ENCODE measurements around the gene CEACAM4. TPM values are rescaled to one million over a fixed set of nuclear protein-coding genes. Genes with fewer than 3 reads are reported as not detected.
"Not testable (repeated sequence)": the region's sequence is repeated elsewhere in the genome, so short reads cannot be mapped to it uniquely, and the experiment has no call there.

The CEACAM4 gene
- total RNA-seq, 1 experiment from 2014 or later, result not detected

DNA sequence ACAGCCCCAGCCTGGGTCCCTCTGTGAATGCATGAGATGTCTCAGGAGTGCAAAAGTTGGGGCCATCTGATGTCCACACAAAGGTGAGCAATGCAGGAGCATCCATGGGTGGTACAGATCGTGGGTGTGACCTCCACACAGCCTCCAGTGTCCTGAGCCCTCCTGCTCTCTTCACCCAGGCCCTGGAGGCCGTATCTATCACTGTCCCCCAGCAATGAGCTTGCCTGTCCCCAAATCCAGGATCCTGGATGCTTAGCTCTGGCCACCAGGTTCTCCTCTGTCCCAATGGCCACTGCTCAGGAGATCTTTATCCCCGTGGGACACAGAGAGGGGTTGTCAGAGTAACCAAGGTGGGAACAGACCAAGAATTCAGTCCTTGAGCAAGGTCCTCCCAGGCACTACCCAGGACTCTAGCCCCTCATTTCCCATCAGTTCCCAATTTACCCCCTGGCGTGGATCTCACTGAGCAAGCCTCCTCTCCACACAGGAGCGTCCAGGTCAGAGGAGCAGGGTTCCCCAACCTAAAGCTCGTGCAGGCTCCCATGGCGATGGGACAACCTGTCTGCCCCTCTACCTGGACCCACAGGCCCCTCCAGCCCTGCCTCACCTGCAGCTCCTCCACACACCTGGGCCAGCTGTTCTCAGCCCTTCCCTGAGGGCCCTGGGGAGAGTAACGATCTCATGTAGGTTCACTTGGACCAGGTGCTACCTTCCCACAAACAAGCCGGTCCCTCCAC lies 39.6 kb downstream of the CEACAM4 start:
- peaks cover 9% of the 10 kb centered on the region for H3K9me3 Mint-ChIP-seq (ENCODE audit: unreplicated experiment)
- POLR2A ChIA-PET, result interaction anchor here (0.5 kb wide), 1 partner anchor 393 kb away, joined by 3 read pairs; no protein-coding TSS in a partner anchor
- DNase-seq (ENCODE audit: unreplicated experiment), result no peak
- BruUV-seq (replicated peaks), result no TSS peak
- no peak overlapping the region for H3K27ac Mint-ChIP-seq (ENCODE audit: low read depth, unreplicated experiment)
- H3K4me1 Mint-ChIP-seq (ENCODE audit: insufficient read depth, unreplicated experiment), result no peaks in the 10 kb centered on the region
- intact Hi-C loops (cut with micrococcal nuclease), result no loop called here
- H3K36me3 Mint-ChIP-seq (ENCODE audit: insufficient read depth, unreplicated experiment), result no peaks in the 10 kb centered on the region
- peaks cover 18% of the 10 kb centered on the region for H3K27me3 Mint-ChIP-seq (ENCODE audit: insufficient read depth, unreplicated experiment)
- CTCF ChIA-PET, result interaction anchor here (1.0 to 1.7 kb wide), 2 partner anchors 16 to 134 kb away, joined by 3 to 7 read pairs; no protein-coding TSS in a partner anchor
- TF ChIP-seq, protein P1, sequence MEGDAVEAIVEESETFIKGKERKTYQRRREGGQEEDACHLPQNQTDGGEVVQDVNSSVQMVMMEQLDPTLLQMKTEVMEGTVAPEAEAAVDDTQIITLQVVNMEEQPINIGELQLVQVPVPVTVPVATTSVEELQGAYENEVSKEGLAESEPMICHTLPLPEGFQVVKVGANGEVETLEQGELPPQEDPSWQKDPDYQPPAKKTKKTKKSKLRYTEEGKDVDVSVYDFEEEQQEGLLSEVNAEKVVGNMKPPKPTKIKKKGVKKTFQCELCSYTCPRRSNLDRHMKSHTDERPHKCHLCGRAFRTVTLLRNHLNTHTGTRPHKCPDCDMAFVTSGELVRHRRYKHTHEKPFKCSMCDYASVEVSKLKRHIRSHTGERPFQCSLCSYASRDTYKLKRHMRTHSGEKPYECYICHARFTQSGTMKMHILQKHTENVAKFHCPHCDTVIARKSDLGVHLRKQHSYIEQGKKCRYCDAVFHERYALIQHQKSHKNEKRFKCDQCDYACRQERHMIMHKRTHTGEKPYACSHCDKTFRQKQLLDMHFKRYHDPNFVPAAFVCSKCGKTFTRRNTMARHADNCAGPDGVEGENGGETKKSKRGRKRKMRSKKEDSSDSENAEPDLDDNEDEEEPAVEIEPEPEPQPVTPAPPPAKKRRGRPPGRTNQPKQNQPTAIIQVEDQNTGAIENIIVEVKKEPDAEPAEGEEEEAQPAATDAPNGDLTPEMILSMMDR (IDR thresholded peaks at IDR 0.05; ENCODE audit: unreplicated experiment), result no peak
- no peak overlapping the region for H3K4me3 Mint-ChIP-seq (ENCODE audit: unreplicated experiment)

DNA sequence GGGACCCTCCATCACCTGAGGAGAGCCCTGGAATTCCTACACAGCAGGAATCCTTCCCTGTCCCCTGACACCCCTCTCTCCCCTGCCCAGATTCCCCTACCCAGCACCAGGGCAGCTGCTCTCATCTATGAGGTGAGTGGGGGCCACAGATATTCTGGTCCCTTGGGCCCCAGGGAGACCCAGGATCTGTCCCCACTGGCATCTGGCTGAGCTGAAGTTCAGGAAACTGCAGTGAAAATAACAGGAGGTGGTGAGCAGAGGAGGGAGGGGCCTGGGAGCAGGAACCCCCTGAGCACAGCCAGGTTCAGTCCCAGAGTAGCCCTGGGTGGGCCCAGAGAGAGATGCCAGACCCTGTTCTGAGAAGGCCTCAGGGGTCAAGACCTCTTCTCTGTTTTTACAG lies 40.8 kb downstream of the CEACAM4 start:
- no peak overlapping the region for H3K4me3 Mint-ChIP-seq (ENCODE audit: unreplicated experiment)
- DNase-seq (ENCODE audit: unreplicated experiment), result no peak
- intact Hi-C loops (cut with micrococcal nuclease), result no loop called here
- H3K9me3 Mint-ChIP-seq (ENCODE audit: unreplicated experiment), result peaks cover 18% of the 10 kb centered on the region
- no peaks in the 10 kb centered on the region for H3K4me1 Mint-ChIP-seq (ENCODE audit: insufficient read depth, unreplicated experiment)
- peaks cover 13% of the 10 kb centered on the region for H3K27me3 Mint-ChIP-seq (ENCODE audit: insufficient read depth, unreplicated experiment)
- H3K36me3 Mint-ChIP-seq (ENCODE audit: insufficient read depth, unreplicated experiment), result no peaks in the 10 kb centered on the region
- TF ChIP-seq, protein P1 (IDR thresholded peaks at IDR 0.05; ENCODE audit: unreplicated experiment), result no peak
- H3K27ac Mint-ChIP-seq (ENCODE audit: low read depth, unreplicated experiment), result no peak overlapping the region
- BruUV-seq (replicated peaks), result no TSS peak
- CTCF ChIA-PET, result interaction anchor here (0.8 to 1.7 kb wide), 2 partner anchors 10 to 15 kb away, joined by 3 to 7 read pairs; no protein-coding TSS in a partner anchor
- POLR2A ChIA-PET, result no interaction called here

DNA sequence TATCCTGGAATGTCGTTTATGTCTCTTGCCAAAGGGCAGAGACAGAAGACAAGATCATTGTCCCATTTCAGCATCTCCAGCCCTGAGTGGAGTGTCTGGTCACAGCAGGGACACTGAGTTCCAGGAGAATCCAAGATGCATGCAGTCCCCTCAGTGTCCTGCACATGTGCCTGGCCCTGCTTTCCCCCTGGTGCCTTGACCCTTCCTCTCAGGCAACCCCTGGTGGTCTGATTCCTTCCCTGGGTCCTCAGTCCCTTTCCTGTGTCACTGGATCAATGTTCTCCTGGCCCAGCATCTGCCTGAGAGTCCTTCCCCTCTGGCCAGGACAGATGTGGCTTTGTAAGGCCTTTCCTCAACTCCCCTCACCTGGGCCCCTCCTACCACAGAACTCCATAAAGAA lies 41.9 kb downstream of the CEACAM4 start:
- BruUV-seq (replicated peaks), result no TSS peak
- Mint-ChIP-seq H3K27me3 (ENCODE audit: insufficient read depth, unreplicated experiment) (peaks cover 7% of the 10 kb centered on the region), H3K4me1 (ENCODE audit: insufficient read depth, unreplicated experiment) (no peaks in the 10 kb centered on the region), H3K36me3 (ENCODE audit: insufficient read depth, unreplicated experiment) (no peaks in the 10 kb centered on the region), H3K4me3 (ENCODE audit: unreplicated experiment) (no peak overlapping the region), H3K27ac (ENCODE audit: low read depth, unreplicated experiment) (no peak overlapping the region), H3K9me3 (ENCODE audit: unreplicated experiment) (peaks cover 18% of the 10 kb centered on the region)
- DNase-seq (ENCODE audit: unreplicated experiment), result no peak
- ChIA-PET POLR2A (no interaction called here), CTCF (no interaction called here)
- TF ChIP-seq, protein P1 (IDR thresholded peaks at IDR 0.05; ENCODE audit: unreplicated experiment), result no peak
- intact Hi-C loops (cut with micrococcal nuclease), result no loop called here

DNA sequence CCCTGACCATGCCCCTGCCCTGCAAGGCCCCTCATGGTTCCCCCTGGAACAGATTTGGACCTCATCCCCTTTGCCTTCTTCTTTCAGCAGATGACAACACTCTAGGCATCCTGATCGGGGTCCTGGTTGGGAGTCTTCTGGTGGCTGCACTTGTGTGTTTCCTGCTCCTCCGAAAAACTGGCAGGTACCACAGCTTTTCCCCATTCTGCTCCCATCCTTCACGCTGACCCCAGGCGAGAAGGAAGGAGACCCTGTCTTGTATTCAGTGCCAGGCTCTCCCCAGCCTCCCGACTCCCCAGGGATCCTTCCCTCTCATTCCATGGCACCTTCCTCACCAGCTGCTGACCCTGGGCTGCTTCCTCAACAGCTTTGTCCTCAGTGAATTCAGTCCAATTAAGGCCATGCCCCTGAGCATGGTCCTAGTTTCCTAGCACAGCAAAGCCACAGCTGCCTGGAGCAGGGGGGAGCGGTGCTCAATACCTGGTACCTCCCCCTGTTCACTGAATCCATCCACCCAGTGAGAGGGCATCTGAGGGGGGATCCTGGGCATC lies 42.5 kb downstream of the CEACAM4 start:
- DNase-seq (ENCODE audit: unreplicated experiment), result no peak
- CTCF ChIA-PET, result no interaction called here
- POLR2A ChIA-PET, result no interaction called here
- Mint-ChIP-seq H3K27me3 (ENCODE audit: insufficient read depth, unreplicated experiment) (peaks cover 3% of the 10 kb centered on the region), H3K9me3 (ENCODE audit: unreplicated experiment) (peaks cover 18% of the 10 kb centered on the region), H3K36me3 (ENCODE audit: insufficient read depth, unreplicated experiment) (no peaks in the 10 kb centered on the region), H3K4me3 (ENCODE audit: unreplicated experiment) (no peak overlapping the region), H3K4me1 (ENCODE audit: insufficient read depth, unreplicated experiment) (no peaks in the 10 kb centered on the region), H3K27ac (ENCODE audit: low read depth, unreplicated experiment) (no peak overlapping the region)
- BruUV-seq (replicated peaks), result no TSS peak
- TF ChIP-seq, protein P1 (IDR thresholded peaks at IDR 0.05; ENCODE audit: unreplicated experiment), result no peak
- intact Hi-C loops (cut with micrococcal nuclease), result no loop called here

DNA sequence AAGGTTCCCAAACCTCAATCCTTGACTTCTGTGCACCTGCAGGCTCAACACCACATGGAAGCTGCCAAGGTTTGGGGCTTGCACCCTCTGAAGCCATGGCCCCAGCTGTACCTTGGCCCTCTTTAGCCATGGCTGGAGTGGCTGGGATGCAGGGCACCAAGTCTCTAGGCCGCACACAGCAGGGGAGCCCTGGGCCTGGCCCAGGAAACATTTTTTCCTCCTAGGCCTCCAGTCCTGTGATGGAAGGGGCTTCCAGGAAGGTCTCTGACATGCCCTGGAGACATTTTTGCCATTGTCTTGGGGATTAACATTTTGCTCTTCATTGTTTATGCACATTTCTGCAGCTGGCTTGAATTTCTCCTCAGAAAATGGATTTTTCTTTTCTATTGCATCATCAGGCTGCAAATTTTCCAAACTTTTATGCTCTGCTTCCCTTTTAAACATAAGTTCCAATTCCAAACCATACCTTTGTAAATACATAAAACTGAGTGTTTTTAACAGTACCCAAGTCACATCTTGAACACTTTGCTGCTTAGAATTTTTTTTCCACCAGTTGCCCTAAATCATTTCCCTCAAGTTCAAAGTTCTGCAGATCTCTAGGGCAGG lies 44.2 kb downstream of the CEACAM4 start:
- CTCF ChIA-PET, result interaction anchor here (1.1 kb wide), 1 partner anchor 19 kb away, joined by 3 read pairs; no protein-coding TSS in a partner anchor
- BruUV-seq (replicated peaks); POLR2A ChIA-PET; H3K27ac Mint-ChIP-seq (ENCODE audit: low read depth, unreplicated experiment); H3K36me3 Mint-ChIP-seq (ENCODE audit: insufficient read depth, unreplicated experiment); intact Hi-C loops (cut with micrococcal nuclease); H3K4me1 Mint-ChIP-seq (ENCODE audit: insufficient read depth, unreplicated experiment); H3K4me3 Mint-ChIP-seq (ENCODE audit: unreplicated experiment); DNase-seq (ENCODE audit: unreplicated experiment): not testable (repeated sequence)
- Mint-ChIP-seq H3K27me3 (ENCODE audit: insufficient read depth, unreplicated experiment) (peaks cover 16% of the 10 kb centered on the region), H3K9me3 (ENCODE audit: unreplicated experiment) (peaks cover 18% of the 10 kb centered on the region)

DNA sequence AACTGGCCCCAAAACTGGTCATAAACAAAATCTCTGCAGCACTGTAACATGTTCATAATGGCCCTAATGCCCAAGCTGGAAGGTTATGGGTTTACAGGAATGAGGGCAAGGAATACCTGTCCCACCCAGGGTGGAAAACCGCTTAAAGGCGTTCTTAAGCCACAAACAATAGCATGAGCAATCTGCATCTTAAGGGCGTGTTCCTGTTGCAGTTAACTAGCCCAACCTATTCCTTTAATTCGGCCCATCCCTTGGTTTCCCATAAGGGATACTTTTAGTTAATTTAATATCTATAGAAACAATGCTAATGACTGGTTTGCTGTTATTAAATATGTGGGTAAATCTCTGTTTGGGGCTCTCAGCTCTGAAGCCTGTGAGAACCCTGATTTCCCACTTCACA lies 45.8 kb downstream of the CEACAM4 start:
- DNase-seq (ENCODE audit: unreplicated experiment); POLR2A ChIA-PET; H3K4me1 Mint-ChIP-seq (ENCODE audit: insufficient read depth, unreplicated experiment); H3K4me3 Mint-ChIP-seq (ENCODE audit: unreplicated experiment); H3K36me3 Mint-ChIP-seq (ENCODE audit: insufficient read depth, unreplicated experiment); H3K27ac Mint-ChIP-seq (ENCODE audit: low read depth, unreplicated experiment); intact Hi-C loops (cut with micrococcal nuclease); BruUV-seq (replicated peaks): not testable (repeated sequence)
- Mint-ChIP-seq H3K9me3 (ENCODE audit: unreplicated experiment) (peaks cover 18% of the 10 kb centered on the region), H3K27me3 (ENCODE audit: insufficient read depth, unreplicated experiment) (peaks cover 30% of the 10 kb centered on the region)
- CTCF ChIA-PET, result interaction anchor here (0.6 to 3.7 kb wide), 4 partner anchors 11 to 61 kb away, joined by 3 to 16 read pairs (median 4); no protein-coding TSS in a partner anchor

Data from MCF 10A (cell line).